Cardiac fibroblast (primary cell): ENCODE data around the gene NAALADL2.

ENCODE experiments used
- DNase-seq, 2 donors: peaks; one replicate each; pipeline versions ENCODE4 v3.0.0 to v3.0.0-alpha.2; 2010; ENCODE audit warnings: low read depth in 2 of 2
- H3K4me3 ChIP-seq, 2 donors: replicated peaks in 1 of 2; 1 replicate in 1 of 2; 2 replicates in 1 of 2; pipeline ENCODE4 v1.5.1; 2011; ENCODE audit warnings: low read depth in 2 of 2, low read length in 2 of 2, mild to moderate bottlenecking in 2 of 2, moderate library complexity in 1 of 2
- CTCF ChIP-seq: IDR thresholded peaks from one replicate; pipeline ENCODE4 v1.5.1; 2011; ENCODE audit warnings: low read depth, mild to moderate bottlenecking, low read length, inconsistent platforms

NAALADL2 gene

GRCh38 chr3:175731543-175731942, 872.4 kb downstream of the NAALADL2 start:
- TF ChIP-seq CTCF: no peak

GRCh38 chr3:175732017-175732416, 872.9 kb downstream of the NAALADL2 start:
- no peak for DNase-seq
- no peak for TF ChIP-seq CTCF
- no peak overlapping the region for H3K4me3 ChIP-seq

More at GRCh38 chr3:175731543-175731942, 872.4 kb downstream of the NAALADL2 start:
- no peak overlapping the region for H3K4me3 ChIP-seq
- no peak for DNase-seq

- H3K4me3 ChIP-seq: no peak overlapping the region
- no peak for TF ChIP-seq CTCF
- DNase-seq: no peak
These were observed 876.7 kb downstream of the NAALADL2 start for GRCh38 chr3:175735866-175736265.

- no peak for TF ChIP-seq CTCF
- H3K4me3 ChIP-seq: no peak overlapping the region
- DNase-seq: peak; percentile 2 to 30
These were observed 878.8 kb downstream of the NAALADL2 start for GRCh38 chr3:175737646-175738572.

GRCh38 chr3:175741951-175742350, 882.8 kb downstream of the NAALADL2 start:
- peak; percentile 4 to 25 for DNase-seq
- TF ChIP-seq CTCF: no peak
- H3K4me3 ChIP-seq: no peak overlapping the region

GRCh38 chr3:175743733-175744400, 884.7 kb downstream of the NAALADL2 start:
- peak; percentile 1 to 72 for DNase-seq

More at GRCh38 chr3:175743733-175744400, 884.7 kb downstream of the NAALADL2 start:
- TF ChIP-seq CTCF: no peak
- H3K4me3 ChIP-seq: no peak overlapping the region
